Measurements from ENCODE around the gene PHC1.
"Not testable (repeated sequence)": the region's sequence is repeated elsewhere in the genome, so short reads cannot be mapped to it uniquely, and the experiment has no call there.

The PHC1 gene

GRCh38 chr12:8911606-8912268 is 2.6 kb upstream of the PHC1 start:
- no peak for DNase-seq

GRCh38 chr12:8912914-8913313 is 1.4 kb upstream of the PHC1 start:
- DNase-seq = no peak

GRCh38 chr12:8913702-8914032 is 642 bp upstream of the PHC1 start:
- DNase-seq = no peak

- peak; percentile 11 for DNase-seq
These were observed 612 bp downstream of the PHC1 start for GRCh38 chr12:8914716-8915526.

- no peak for DNase-seq
These were observed 1.8 kb downstream of the PHC1 start for GRCh38 chr12:8916154-8916553.

- DNase-seq = no peak
These were observed 2.7 kb downstream of the PHC1 start for GRCh38 chr12:8917031-8917430.

- no peak for DNase-seq
These were observed 3.4 kb downstream of the PHC1 start for GRCh38 chr12:8917751-8918150.

GRCh38 chr12:8919643-8920042 is 5.3 kb downstream of the PHC1 start:
- not testable (repeated sequence) for DNase-seq

GRCh38 chr12:8922544-8922943 is 8.2 kb downstream of the PHC1 start:
- DNase-seq = no peak

- DNase-seq = not testable (repeated sequence)
These were observed 16.5 kb downstream of the PHC1 start for GRCh38 chr12:8930655-8931323.

- DNase-seq = not testable (repeated sequence)
These were observed 18.2 kb downstream of the PHC1 start for GRCh38 chr12:8932464-8932863.

GRCh38 chr12:8934080-8934479 is 19.8 kb downstream of the PHC1 start:
- not testable (repeated sequence) for DNase-seq

- no peak for DNase-seq
These were observed 22.4 kb downstream of the PHC1 start for GRCh38 chr12:8936735-8937134.

- not testable (repeated sequence) for DNase-seq
These were observed 23.6 kb downstream of the PHC1 start for GRCh38 chr12:8937842-8938442.

- no peak for DNase-seq
These were observed 27.6 kb downstream of the PHC1 start for GRCh38 chr12:8941691-8942478.

- DNase-seq = no peak
These were observed 29.4 kb downstream of the PHC1 start for GRCh38 chr12:8943565-8944186.

- DNase-seq = no peak
These were observed 32.4 kb downstream of the PHC1 start for GRCh38 chr12:8946733-8947132.

- no peak for DNase-seq
These were observed 33.4 kb downstream of the PHC1 start for GRCh38 chr12:8947737-8948136.

GRCh38 chr12:8948701-8949341 is 34.5 kb downstream of the PHC1 start:
- DNase-seq = no peak

- DNase-seq = peak; percentile 67
These were observed 35.3 kb downstream of the PHC1 start, which contains the start of gene M6PR for GRCh38 chr12:8949342-8950220. Gene M6PR, minus strand, starts transcription at chr12:8949645. Its CDS starts 3,241 bp downstream, at chr12:8946404.

- DNase-seq = no peak
These were observed 35.9 kb downstream of the PHC1 start for GRCh38 chr12:8950221-8950527.
